ENCODE measurements around the gene BICDL1.

Gene BICDL1

DNA sequence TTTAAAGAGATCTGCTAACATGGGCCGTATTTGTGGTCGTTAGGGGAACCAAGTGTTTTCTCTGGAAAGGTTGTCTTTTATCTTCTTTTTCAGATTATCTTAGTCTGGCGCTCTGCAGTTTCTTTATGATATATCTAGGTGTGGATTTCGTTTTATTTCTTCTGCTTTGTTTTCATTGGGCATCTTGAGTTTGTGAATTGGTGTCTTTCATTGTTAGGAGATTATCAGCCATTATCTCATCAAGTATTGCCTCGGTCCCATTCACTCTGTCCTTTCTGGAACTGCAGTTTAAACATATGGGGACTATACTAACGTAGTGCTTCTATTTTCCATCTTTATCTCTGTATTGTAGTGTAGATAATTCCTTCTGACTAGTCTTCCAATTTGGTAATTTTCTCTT, 60.4 kb downstream of the BICDL1 start:
- no peak overlapping the region for H3K4me3 ChIP-seq (replicated peaks in 1 of 2; ENCODE audit: low read depth in 2 of 2, low read length in 2 of 2)
- TF ChIP-seq, protein P1, sequence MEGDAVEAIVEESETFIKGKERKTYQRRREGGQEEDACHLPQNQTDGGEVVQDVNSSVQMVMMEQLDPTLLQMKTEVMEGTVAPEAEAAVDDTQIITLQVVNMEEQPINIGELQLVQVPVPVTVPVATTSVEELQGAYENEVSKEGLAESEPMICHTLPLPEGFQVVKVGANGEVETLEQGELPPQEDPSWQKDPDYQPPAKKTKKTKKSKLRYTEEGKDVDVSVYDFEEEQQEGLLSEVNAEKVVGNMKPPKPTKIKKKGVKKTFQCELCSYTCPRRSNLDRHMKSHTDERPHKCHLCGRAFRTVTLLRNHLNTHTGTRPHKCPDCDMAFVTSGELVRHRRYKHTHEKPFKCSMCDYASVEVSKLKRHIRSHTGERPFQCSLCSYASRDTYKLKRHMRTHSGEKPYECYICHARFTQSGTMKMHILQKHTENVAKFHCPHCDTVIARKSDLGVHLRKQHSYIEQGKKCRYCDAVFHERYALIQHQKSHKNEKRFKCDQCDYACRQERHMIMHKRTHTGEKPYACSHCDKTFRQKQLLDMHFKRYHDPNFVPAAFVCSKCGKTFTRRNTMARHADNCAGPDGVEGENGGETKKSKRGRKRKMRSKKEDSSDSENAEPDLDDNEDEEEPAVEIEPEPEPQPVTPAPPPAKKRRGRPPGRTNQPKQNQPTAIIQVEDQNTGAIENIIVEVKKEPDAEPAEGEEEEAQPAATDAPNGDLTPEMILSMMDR (IDR thresholded peaks at IDR 0.05; ENCODE audit: low read depth, low read length) = no peak
- DNase-seq (ENCODE audit: low read depth in 2 of 2) = no peak

DNA sequence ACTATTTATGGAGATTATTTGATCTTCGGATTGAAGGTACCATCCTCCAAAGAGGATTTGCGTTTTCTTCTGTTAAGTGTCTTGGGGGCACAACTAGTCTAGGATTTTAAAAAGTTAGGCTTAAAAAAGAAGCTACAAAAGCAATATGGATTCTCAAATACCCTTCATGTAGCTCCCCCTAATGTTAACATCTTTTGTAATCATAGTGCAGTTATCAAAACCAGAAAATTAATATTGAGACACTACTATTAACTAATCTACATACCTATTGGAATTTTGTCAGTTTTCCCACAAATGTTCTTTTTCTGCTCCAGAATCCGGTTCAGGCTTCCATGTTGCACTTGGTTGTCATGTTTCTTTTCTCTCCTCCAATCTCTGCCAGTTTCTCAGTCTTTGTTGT, 62.5 kb downstream of the BICDL1 start:
- DNase-seq (ENCODE audit: low read depth in 2 of 2) = no peak
- H3K4me3 ChIP-seq (replicated peaks in 1 of 2; ENCODE audit: low read depth in 2 of 2, low read length in 2 of 2) = no peak overlapping the region
- TF ChIP-seq, protein P1 (IDR thresholded peaks at IDR 0.05; ENCODE audit: low read depth, low read length) = no peak

GRCh38 chr12:120054293-120054692, 65.3 kb downstream of the BICDL1 start:
- H3K4me3 ChIP-seq (replicated peaks in 1 of 2; ENCODE audit: low read depth in 2 of 2, low read length in 2 of 2) = no peak overlapping the region
- DNase-seq (ENCODE audit: low read depth in 2 of 2) = no peak
- TF ChIP-seq, protein P1 (IDR thresholded peaks at IDR 0.05; ENCODE audit: low read depth, low read length) = no peak

DNA sequence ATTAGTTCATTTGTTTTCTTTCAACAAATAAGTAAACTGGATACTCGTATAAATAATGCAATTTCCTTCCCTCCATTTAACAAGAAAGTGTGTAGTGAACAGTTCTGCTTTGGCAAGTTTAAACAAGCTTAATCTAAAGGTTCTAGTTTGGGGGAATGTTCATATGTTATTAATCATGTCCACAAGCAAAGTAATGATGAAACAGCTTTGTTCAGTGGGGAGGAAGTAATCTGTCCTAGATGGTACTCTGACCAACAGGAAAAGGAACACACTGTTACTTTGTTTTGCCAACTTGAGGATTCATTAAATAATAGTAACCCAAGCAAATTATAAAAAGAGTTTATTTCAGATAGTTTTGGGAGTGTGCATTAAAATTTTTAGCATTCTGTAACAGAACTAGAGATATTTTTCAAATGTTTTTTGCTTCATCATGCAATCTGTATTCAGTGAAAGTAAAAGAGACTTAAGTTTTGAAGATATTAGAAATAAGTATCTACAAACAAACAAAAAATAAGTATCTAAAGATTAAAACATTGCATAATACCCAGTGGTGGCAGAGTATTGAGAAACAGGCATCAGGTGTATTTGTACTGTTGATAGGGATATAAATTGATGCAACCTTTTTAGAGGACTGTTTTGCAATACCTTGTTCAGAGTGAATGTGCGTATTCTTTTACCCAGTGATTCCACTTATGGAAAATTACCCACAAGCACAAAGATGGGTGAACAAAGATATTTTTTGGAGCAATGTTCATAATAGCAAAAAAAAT, 66.4 kb downstream of the BICDL1 start:
- peak in 1 of 2 donors; percentile 13 for DNase-seq (ENCODE audit: low read depth in 2 of 2)
- TF ChIP-seq, protein P1 (IDR thresholded peaks at IDR 0.05; ENCODE audit: low read depth, low read length) = no peak
- H3K4me3 ChIP-seq (replicated peaks in 1 of 2; ENCODE audit: low read depth in 2 of 2, low read length in 2 of 2) = no peak overlapping the region

- TF ChIP-seq, protein P1 (IDR thresholded peaks at IDR 0.05; ENCODE audit: low read depth, low read length) = no peak
- no peak for DNase-seq (ENCODE audit: low read depth in 2 of 2)
- H3K4me3 ChIP-seq (replicated peaks in 1 of 2; ENCODE audit: low read depth in 2 of 2, low read length in 2 of 2) = no peak overlapping the region
Measured at GRCh38 chr12:120056739-120057138, 67.7 kb downstream of the BICDL1 start.

DNA sequence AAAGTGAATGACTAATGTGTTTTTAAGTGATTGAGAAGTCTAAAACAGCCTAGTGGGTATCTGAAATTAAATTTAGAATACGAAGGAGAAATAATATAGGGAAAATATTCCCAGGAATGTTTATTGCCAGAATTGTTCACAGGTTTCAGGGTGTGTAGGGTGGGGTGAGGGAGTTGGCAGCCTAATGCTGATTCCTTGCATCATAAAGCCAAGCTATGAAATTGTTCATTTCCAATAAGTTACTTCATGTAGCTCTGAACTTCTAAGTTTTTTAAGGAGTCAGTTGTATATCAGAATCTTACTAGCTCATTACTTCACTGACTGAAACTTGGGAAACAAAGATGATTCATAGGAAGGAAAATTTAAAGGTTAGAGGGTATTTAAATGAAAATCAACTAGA, 71.2 kb downstream of the BICDL1 start:
- DNase-seq (ENCODE audit: low read depth in 2 of 2) = peak in 1 of 2 donors; percentile 13
- TF ChIP-seq, protein P1 (IDR thresholded peaks at IDR 0.05; ENCODE audit: low read depth, low read length) = no peak
- H3K4me3 ChIP-seq (replicated peaks in 1 of 2; ENCODE audit: low read depth in 2 of 2, low read length in 2 of 2) = no peak overlapping the region

GRCh38 chr12:120060717-120061116, 71.7 kb downstream of the BICDL1 start:
- no peak overlapping the region for H3K4me3 ChIP-seq (replicated peaks in 1 of 2; ENCODE audit: low read depth in 2 of 2, low read length in 2 of 2)
- TF ChIP-seq, protein P1 (IDR thresholded peaks at IDR 0.05; ENCODE audit: low read depth, low read length) = no peak
- no peak for DNase-seq (ENCODE audit: low read depth in 2 of 2)

Measured in cardiac fibroblast (primary cell).